Testis (tissue), 3 donors: ENCODE results near the gene KCNN2. TPM values are rescaled to one million over a fixed set of nuclear protein-coding genes. Genes with fewer than 3 reads are reported as not detected.

ENCODE experiments used
- DNase-seq: peaks from one replicate; pipeline ENCODE4 v3.0.0-alpha.2; 2019
- H3K27ac ChIP-seq, 2 donors: fragments of 200-600 bp; sonication (generic); one replicate each; pipeline ENCODE4 v1.5.1; 2019
- H3K27me3 ChIP-seq: fragments of 200-600 bp; sonication (generic); one replicate; pipeline ENCODE4 v1.5.1; 2019
- H3K36me3 ChIP-seq: fragments of 200-600 bp; sonication (generic); one replicate; pipeline ENCODE4 v1.5.1; 2017; ENCODE audit warnings: low read depth; ENCODE audit errors: missing control alignments
- H3K4me1 ChIP-seq: fragments of 200-600 bp; sonication (generic); one replicate; pipeline ENCODE4 v1.5.1; 2019
- H3K4me3 ChIP-seq, 2 donors: fragments of 200-600 bp; sonication (generic); one replicate each; pipeline ENCODE4 v1.5.1; 2017 to 2019
- H3K9me3 ChIP-seq: fragments of 200-600 bp; sonication (generic); one replicate; pipeline ENCODE4 v1.5.1; 2017
- POLR2A ChIP-seq: fragments of 450-650 bp; IDR thresholded peaks from one replicate; pipeline ENCODE4 v1.6.1; 2017; ENCODE audit warnings: antibody characterized with exemption, mild to moderate bottlenecking, moderate library complexity
- WGBS, 2 donors: methylation state at CpG; one replicate each; pipeline ENCODE4 v1.1.5; 2018; 5-methylcytosine and 5-hydroxymethylcytosine counted together
- intact Hi-C: fragments of 100-400 bp; cut with DNase I; formaldehyde crosslinking; loops from one replicate; pipeline ENCODE4 v1.15.1; 2023; ENCODE audit warnings: low total_unique reads
- polyA plus RNA-seq: library from polyadenylated mRNA; stranded (reverse); fragments of 350-450 nt; fragmentation: Illumina TruSeq; extraction: RNeasy Lipid Tissue Mini Kit (QIAGEN cat#74804); gene quantifications from one replicate; pipeline ENCODE4 v1.2.3, GENCODE V29; 2014; ENCODE audit warnings: low read depth, low replicate concordance; ENCODE audit not compliant: insufficient read depth
- total RNA-seq, 2 donors: library from RNA; depleted of rRNA; stranded (reverse); fragments of >200 nt; gene quantifications; one replicate each; pipeline ENCODE4 v1.2.3, GENCODE V29; 2016
- TF ChIP-seq, protein P1 (sequence below), 3 experiments: fragments of 450-650 bp in 2 of 3; fragments of 200-600 bp in 1 of 3; sonication (generic) in 1 of 3; IDR thresholded peaks; one replicate each; pipeline ENCODE4 v1.5.1; 2016 to 2019; ENCODE audit warnings: antibody characterized with exemption in 3 of 3, mild to moderate bottlenecking in 2 of 3, moderate library complexity in 1 of 3

The KCNN2 gene
- total and polyA plus RNA-seq, 3 donors from 2014 or later = 2.7 to 9.7 (median 7.3) TPM

DNA sequence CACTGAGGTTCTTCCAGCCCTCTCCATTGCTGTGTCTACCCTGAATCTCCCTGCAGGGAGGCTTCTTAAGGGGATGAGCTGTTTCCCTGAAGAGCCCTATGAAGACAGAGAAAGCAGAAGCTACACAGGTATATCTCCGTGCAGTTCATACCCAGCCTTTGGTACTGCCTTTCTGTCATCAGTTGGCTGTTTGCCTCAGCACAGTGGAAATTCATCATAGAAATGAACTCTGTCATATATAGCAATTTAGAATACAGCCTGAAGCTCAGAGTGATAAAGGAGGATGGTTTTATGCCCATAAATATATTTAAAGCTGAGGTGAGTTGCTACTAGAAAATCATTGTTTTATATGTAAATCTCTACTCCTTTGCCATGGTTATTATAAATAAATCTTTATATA, 42.6 kb upstream of the KCNN2 start:
- Histone ChIP-seq H3K9me3 (no peaks in the 10 kb centered on the region), H3K36me3 (no peaks in the 10 kb centered on the region), H3K4me3 (no peak overlapping the region), H3K27ac (no peak overlapping the region), H3K4me1 (no peaks in the 10 kb centered on the region), H3K27me3 (no peaks in the 10 kb centered on the region)
- 82 to 95% methylated on average over 1 of the region's 1 CpG for WGBS, 2 donors
- TF ChIP-seq, protein P1, sequence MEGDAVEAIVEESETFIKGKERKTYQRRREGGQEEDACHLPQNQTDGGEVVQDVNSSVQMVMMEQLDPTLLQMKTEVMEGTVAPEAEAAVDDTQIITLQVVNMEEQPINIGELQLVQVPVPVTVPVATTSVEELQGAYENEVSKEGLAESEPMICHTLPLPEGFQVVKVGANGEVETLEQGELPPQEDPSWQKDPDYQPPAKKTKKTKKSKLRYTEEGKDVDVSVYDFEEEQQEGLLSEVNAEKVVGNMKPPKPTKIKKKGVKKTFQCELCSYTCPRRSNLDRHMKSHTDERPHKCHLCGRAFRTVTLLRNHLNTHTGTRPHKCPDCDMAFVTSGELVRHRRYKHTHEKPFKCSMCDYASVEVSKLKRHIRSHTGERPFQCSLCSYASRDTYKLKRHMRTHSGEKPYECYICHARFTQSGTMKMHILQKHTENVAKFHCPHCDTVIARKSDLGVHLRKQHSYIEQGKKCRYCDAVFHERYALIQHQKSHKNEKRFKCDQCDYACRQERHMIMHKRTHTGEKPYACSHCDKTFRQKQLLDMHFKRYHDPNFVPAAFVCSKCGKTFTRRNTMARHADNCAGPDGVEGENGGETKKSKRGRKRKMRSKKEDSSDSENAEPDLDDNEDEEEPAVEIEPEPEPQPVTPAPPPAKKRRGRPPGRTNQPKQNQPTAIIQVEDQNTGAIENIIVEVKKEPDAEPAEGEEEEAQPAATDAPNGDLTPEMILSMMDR (IDR thresholded peaks at IDR 0.05) = no peak
- TF ChIP-seq POLR2A = no peak
- intact Hi-C loops = no loop called here
- no peak for DNase-seq

DNA sequence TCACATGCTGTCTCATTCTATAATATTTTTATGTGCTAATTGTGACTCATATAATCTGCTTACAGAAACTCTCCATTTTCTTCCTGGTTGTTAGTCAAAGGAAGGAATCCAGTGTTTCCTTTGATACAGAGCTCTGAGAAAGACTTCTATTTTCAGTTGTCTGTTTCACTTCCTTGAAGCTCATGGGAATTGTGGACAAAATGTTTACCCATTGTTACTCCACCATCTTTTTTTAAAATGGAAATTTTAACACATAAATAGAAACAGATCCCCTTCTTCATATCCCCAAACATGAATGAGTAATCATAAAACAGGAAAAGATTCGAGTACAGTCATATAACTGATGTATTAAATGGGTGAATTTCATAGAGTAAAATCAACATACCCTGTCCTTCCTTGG, 42.0 kb upstream of the KCNN2 start:
- TF ChIP-seq, protein P1 (IDR thresholded peaks at IDR 0.05) = no peak
- no peak for TF ChIP-seq POLR2A
- Histone ChIP-seq H3K36me3 (no peaks in the 10 kb centered on the region), H3K4me3 (no peak overlapping the region), H3K9me3 (no peaks in the 10 kb centered on the region), H3K4me1 (no peaks in the 10 kb centered on the region), H3K27me3 (no peaks in the 10 kb centered on the region), H3K27ac (no peak overlapping the region)
- no peak for DNase-seq
- WGBS, 2 donors = 84 to 90% methylated on average over 1 of the region's 1 CpG
- intact Hi-C loops = no loop called here

DNA sequence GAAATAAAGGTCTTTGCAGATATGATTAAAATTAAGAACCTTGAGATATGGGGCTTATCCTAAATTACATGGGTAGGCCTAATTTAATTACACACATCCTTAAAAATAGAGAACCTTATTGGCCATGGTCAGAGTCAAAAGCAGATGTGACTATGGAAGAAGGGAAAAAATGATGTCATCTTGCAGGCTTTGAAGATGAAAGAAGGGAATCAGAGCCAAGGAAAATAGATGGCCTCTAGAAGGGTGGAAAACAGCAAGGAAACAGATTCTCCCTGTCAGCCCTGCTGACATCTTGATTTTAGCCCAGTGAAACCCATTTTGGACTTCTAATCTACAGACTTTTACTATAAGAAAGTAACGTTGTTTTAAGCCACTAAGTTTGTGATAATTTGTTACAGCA, 37.6 kb upstream of the KCNN2 start:
- 64 to 66% methylated on average over 1 of the region's 1 CpG for WGBS, 2 donors

DNA sequence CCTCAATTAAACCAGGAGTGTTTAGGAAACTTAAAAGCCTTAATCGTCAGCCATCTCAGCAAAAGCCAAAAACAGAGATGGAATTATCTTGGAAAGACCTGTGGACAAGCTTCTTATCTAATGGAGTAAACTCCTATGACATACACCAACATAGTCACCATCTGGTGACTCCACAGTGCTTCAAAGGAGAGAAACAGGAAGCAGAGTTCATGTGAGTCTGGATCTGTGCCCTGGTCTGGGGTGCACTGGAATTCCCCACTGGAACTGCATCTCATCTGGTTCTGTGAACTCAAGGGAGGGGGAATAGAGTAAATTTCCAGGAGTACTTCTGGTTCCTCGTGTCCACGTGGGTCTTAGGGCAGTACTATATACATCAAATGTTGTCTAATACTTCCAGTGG, 36.3 kb upstream of the KCNN2 start:
- intact Hi-C loops = no loop called here
- no peak for DNase-seq
- TF ChIP-seq, protein P1 (IDR thresholded peaks at IDR 0.05) = no peak
- TF ChIP-seq POLR2A = no peak
- Histone ChIP-seq H3K4me1 (no peaks in the 10 kb centered on the region), H3K9me3 (no peaks in the 10 kb centered on the region), H3K27ac (no peak overlapping the region), H3K4me3 (no peak overlapping the region), H3K27me3 (no peaks in the 10 kb centered on the region), H3K36me3 (no peaks in the 10 kb centered on the region)
- WGBS, 2 donors = 41 to 54% methylated on average over 3 of the region's 3 CpGs

More for the DNA sequence above, 37.6 kb upstream of the KCNN2 start:
- Histone ChIP-seq H3K36me3 (no peaks in the 10 kb centered on the region), H3K4me3 (no peak overlapping the region), H3K4me1 (no peaks in the 10 kb centered on the region), H3K27me3 (no peaks in the 10 kb centered on the region), H3K9me3 (no peaks in the 10 kb centered on the region), H3K27ac (no peak overlapping the region)
- TF ChIP-seq, protein P1 (IDR thresholded peaks at IDR 0.05) = no peak
- no peak for TF ChIP-seq POLR2A
- DNase-seq = no peak
- intact Hi-C loops = no loop called here

DNA sequence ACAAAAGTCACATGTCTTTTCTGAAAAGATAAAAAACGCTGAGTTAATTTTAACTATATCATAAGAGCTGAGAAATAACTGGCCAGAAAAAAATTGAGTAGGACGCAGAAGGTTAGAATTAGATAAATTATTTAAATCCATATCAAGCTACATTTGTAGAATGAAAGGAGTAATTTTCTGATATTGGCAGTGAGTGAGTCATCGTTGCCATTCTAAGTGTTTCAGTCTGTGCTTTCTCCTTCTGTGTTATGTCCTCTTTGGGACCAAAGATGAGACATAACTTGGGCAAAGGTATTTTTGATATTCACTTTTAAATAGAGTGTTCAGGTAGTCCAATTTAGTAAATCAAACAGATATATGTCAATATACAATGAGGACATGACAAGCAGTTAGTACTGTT, 34.4 kb upstream of the KCNN2 start:
- Histone ChIP-seq H3K36me3 (no peaks in the 10 kb centered on the region), H3K9me3 (no peaks in the 10 kb centered on the region), H3K27ac (no peak overlapping the region), H3K4me1 (no peaks in the 10 kb centered on the region), H3K4me3 (no peak overlapping the region), H3K27me3 (no peaks in the 10 kb centered on the region)
- no peak for TF ChIP-seq POLR2A
- TF ChIP-seq, protein P1 (IDR thresholded peaks at IDR 0.05) = no peak
- WGBS, 2 donors = 59 to 77% methylated on average over 3 of the region's 3 CpGs
- DNase-seq = no peak
- intact Hi-C loops = no loop called here
